Ovary (tissue), 3 donors: ENCODE measurements around the gene USP6NL.

Experiments
- CTCF ChIP-seq, 3 donors: fragments of 450-650 bp in 2 of 3; fragments of 200-600 bp in 1 of 3; IDR thresholded peaks; one replicate each; pipeline versions ENCODE4 v1.5.1 to v1.8.0; 2016 to 2022; ENCODE audit warnings: antibody characterized with exemption in 3 of 3, mild to moderate bottlenecking in 1 of 3
- EP300 ChIP-seq: sonication (generic); formaldehyde crosslinking; IDR thresholded peaks from one replicate; pipeline ENCODE4 v1.6.1; 2017; ENCODE audit warnings: antibody characterized with exemption
- donor health status: DM: no; HTN: no; CAD: no.

GRCh38 chr10:11489591-11489990, 121.9 kb downstream of the USP6NL start:
- no peak for TF ChIP-seq CTCF (IDR thresholded peaks at IDR 0.05)
- no peak for TF ChIP-seq EP300
